AG04450 (cell line): Measurements from ENCODE around the gene LRRK2. TPM values are rescaled to one million over a fixed set of nuclear protein-coding genes. Genes with fewer than 3 reads are reported as not detected.

Experiments
- CTCF ChIA-PET: fragments of 300-600, 350-600 bp; formaldehyde crosslinking; extraction: SDS; loops from one replicate; lab custom pipeline; 2022; ENCODE audit warnings: antibody characterized with exemption, inconsistent platforms; lab: Charles Lee
- POLR2A ChIA-PET: fragments of 350-600 bp; formaldehyde crosslinking; extraction: SDS; loops from one replicate; lab custom pipeline; 2021; ENCODE audit warnings: antibody characterized with exemption, inconsistent platforms; lab: Yijun Ruan, JAX
- DNase-seq: peaks from one replicate; pipeline ENCODE4 v3.0.0-alpha.2; 2011; ENCODE audit warnings: low read depth, low spot score
- H3K27ac ChIP-seq: one replicate; pipeline ENCODE4 v1.5.1; 2012; ENCODE audit warnings: low read depth, low read length, control low read depth
- H3K27me3 ChIP-seq: one replicate; pipeline ENCODE4 v1.6.0; 2012; ENCODE audit warnings: low read length; ENCODE audit not compliant: control insufficient read depth, insufficient read depth
- H3K4me3 ChIP-seq: 2 replicates; pipeline ENCODE4 v1.5.1; 2011; ENCODE audit warnings: mild to moderate bottlenecking, low read depth, low read length, control low read depth
- H3K9me3 ChIP-seq: 2 replicates; pipeline ENCODE4 v1.5.1; 2012; ENCODE audit warnings: low read length; ENCODE audit not compliant: control insufficient read depth, insufficient read depth
- CTCF ChIP-seq: IDR thresholded peaks from 2 replicates; pipeline ENCODE4 v1.5.1; 2011; ENCODE audit warnings: low read depth, low read length, control low read depth, inconsistent platforms
- polyA plus RNA-seq: library from polyadenylated mRNA; depleted of rRNA; stranded (reverse); fragments of >200 nt; gene quantifications from 2 replicates; pipeline ENCODE4 v1.2.3, GENCODE V29; 2011

LRRK2 gene
- polyA plus RNA-seq, 1 experiment = 2.6 TPM

- TF ChIP-seq CTCF = no peak
- Histone ChIP-seq H3K27me3 (no peaks in the 10 kb centered on the region), H3K27ac (no peak overlapping the region), H3K4me3 (no peak overlapping the region), H3K9me3 (no peaks in the 10 kb centered on the region)
- no peak for DNase-seq
- CTCF ChIA-PET = no interaction called here
- POLR2A ChIA-PET = no interaction called here
These were observed 68.1 kb downstream of the LRRK2 start for GRCh38 chr12:40292788-40293429.

- H3K4me3 ChIP-seq = no peak overlapping the region
- DNase-seq = no peak
- H3K27me3 ChIP-seq = no peaks in the 10 kb centered on the region
- no peaks in the 10 kb centered on the region for H3K9me3 ChIP-seq
- ChIA-PET POLR2A (no interaction called here), CTCF (no interaction called here)
- H3K27ac ChIP-seq = no peak overlapping the region
- TF ChIP-seq CTCF = no peak
These were observed 73.5 kb downstream of the LRRK2 start for GRCh38 chr12:40298341-40298740.

- H3K27ac ChIP-seq = no peak overlapping the region
- H3K9me3 ChIP-seq = no peaks in the 10 kb centered on the region
- no peak for TF ChIP-seq CTCF
- ChIA-PET POLR2A (no interaction called here), CTCF (no interaction called here)
- no peak overlapping the region for H3K4me3 ChIP-seq
- no peaks in the 10 kb centered on the region for H3K27me3 ChIP-seq
- no peak for DNase-seq
These were observed 75.7 kb downstream of the LRRK2 start for GRCh38 chr12:40300490-40300889.

GRCh38 chr12:40309001-40309400, 84.2 kb downstream of the LRRK2 start:
- ChIA-PET POLR2A (no interaction called here), CTCF (interaction anchor here (1.0 kb wide), 2 partner anchors 163 to 298 kb away, joined by 4 to 10 read pairs; no protein-coding TSS in a partner anchor)
- no peaks in the 10 kb centered on the region for H3K9me3 ChIP-seq

More at GRCh38 chr12:40309001-40309400, 84.2 kb downstream of the LRRK2 start:
- TF ChIP-seq CTCF = no peak
- H3K27ac ChIP-seq = no peak overlapping the region
- H3K4me3 ChIP-seq = no peak overlapping the region
- DNase-seq = no peak
- no peaks in the 10 kb centered on the region for H3K27me3 ChIP-seq
